GM12878 (cell line): ENCODE measurements around the gene GKN2. TPM values are rescaled to one million over a fixed set of nuclear protein-coding genes. Genes with fewer than 3 reads are reported as not detected.

Experiments used
- ATAC-seq: fragments of 200-7000 bp; cut with Tn5 transposase; 3 replicates; pipeline ENCODE4 v1.9.1; 2020; ENCODE audit warnings: mild to moderate bottlenecking, moderate library complexity
- BruUV-seq: library from RNA; stranded (reverse); fragments of 400-500 nt; replicated peaks from 2 replicates; lab custom pipeline; 2021; lab: Mats Ljungman, UMichigan
- CTCF ChIA-PET: fragments of 300-600 bp; sonication (Branson Sonifier 250); formaldehyde crosslinking; extraction: SDS; loops from one replicate; lab custom pipeline; 2021; ENCODE audit warnings: inconsistent platforms; lab: Yijun Ruan, JAX
- POLR2A ChIA-PET: fragments of 350-600 bp; formaldehyde crosslinking; extraction: SDS; loops from one replicate; lab custom pipeline; 2021; ENCODE audit warnings: inconsistent platforms; lab: Charles Lee
- RAD21 ChIA-PET: fragments of 300-600 bp; sonication (Branson Sonifier 250); formaldehyde crosslinking; loops from one replicate; lab custom pipeline; 2023; ENCODE audit warnings: antibody characterized with exemption; ENCODE audit not compliant: unreplicated experiment; lab: Charles Lee
- SMC1A ChIA-PET: fragments of 300-600 bp; sonication (Branson Sonifier 250); formaldehyde crosslinking; loops from one replicate; lab custom pipeline; 2023; ENCODE audit not compliant: unreplicated experiment, uncharacterized antibody; lab: Charles Lee
- DNase-seq: peaks from one replicate; pipeline ENCODE4 v3.0.0-alpha.2; 2011; ENCODE audit warnings: low read depth, low spot score
- FAIRE-seq: peaks from 3 replicates; lab custom pipeline; 2011; peaks lifted over from hg19 to GRCh38; lab: Jason Lieb, UNC
- H2AFZ ChIP-seq: 2 replicates; pipeline ENCODE4 v1.6.0; 2011; ENCODE audit warnings: low read depth, low read length, control low read depth; ENCODE audit not compliant: control insufficient read depth
- H3K27ac ChIP-seq: 2 replicates; pipeline ENCODE4 v1.5.1; 2011; ENCODE audit warnings: control low read depth; ENCODE audit not compliant: control insufficient read depth, insufficient read depth
- H3K27me3 ChIP-seq, 2 experiments: replicated peaks in 1 of 2; 2 replicates each; pipeline versions ENCODE4 v1.6.0 to v1.6.1; 2011; ENCODE audit warnings: low read length in 1 of 2; ENCODE audit not compliant: control insufficient read depth in 2 of 2, insufficient read depth in 2 of 2
- H3K36me3 ChIP-seq, 2 experiments: 2 replicates each; pipeline ENCODE4 v1.5.1; 2011; ENCODE audit warnings: low read length in 1 of 2; ENCODE audit not compliant: control insufficient read depth in 2 of 2, insufficient read depth in 2 of 2
- H3K4me1 ChIP-seq: 2 replicates; pipeline ENCODE4 v1.6.1; 2011; ENCODE audit warnings: mild to moderate bottlenecking, low read length, moderate library complexity, mixed read lengths; ENCODE audit not compliant: control insufficient read depth, insufficient read depth
- H3K4me2 ChIP-seq: 2 replicates; pipeline ENCODE4 v1.6.0; 2011; ENCODE audit warnings: control low read depth; ENCODE audit not compliant: control insufficient read depth, insufficient read depth
- H3K4me3 ChIP-seq: fragments of 200-600 bp; sonication (generic); 2 replicates; pipeline ENCODE4 v1.5.1; 2016
- H3K79me2 ChIP-seq: 2 replicates; pipeline ENCODE4 v1.6.0; 2011; ENCODE audit warnings: low read length; ENCODE audit not compliant: control insufficient read depth, insufficient read depth
- H3K9ac ChIP-seq: 2 replicates; pipeline ENCODE4 v1.8.0; 2011; ENCODE audit warnings: low read length, control low read depth, mixed read lengths; ENCODE audit not compliant: control insufficient read depth, insufficient read depth
- H3K9me3 ChIP-seq: replicated peaks from 3 replicates; pipeline ENCODE4 v1.5.1; 2011; ENCODE audit warnings: mild to moderate bottlenecking, low read length; ENCODE audit not compliant: control insufficient read depth, insufficient read depth
- H4K20me1 ChIP-seq: 2 replicates; pipeline ENCODE4 v1.6.0; 2011; ENCODE audit not compliant: control insufficient read depth, insufficient read depth
- BHLHE40 ChIP-seq, 2 experiments: fragments of 450-650 bp in 1 of 2; IDR thresholded peaks; 2 replicates each; pipeline ENCODE4 v1.6.1; 2011 to 2017; ENCODE audit warnings: low read depth in 2 of 2, borderline replicate concordance in 1 of 2, improper control_type of control experiment in 1 of 2, low read length in 1 of 2, mild to moderate bottlenecking in 1 of 2
- GABPA ChIP-seq: IDR thresholded peaks from 2 replicates; pipeline ENCODE4 v1.6.1; 2014; ENCODE audit warnings: antibody characterized with exemption, low read depth, mild to moderate bottlenecking, inconsistent platforms
- MYB ChIP-seq: fragments of 150-350 bp; IDR thresholded peaks from 2 replicates; pipeline ENCODE4 v1.6.1; 2014; ENCODE audit warnings: mild to moderate bottlenecking, low read depth, low read length, borderline replicate concordance
- NR2C2 ChIP-seq: IDR thresholded peaks from 2 replicates; pipeline ENCODE4 v1.6.1; 2011; ENCODE audit warnings: borderline replicate concordance, low read depth; ENCODE audit not compliant: control insufficient read depth, insufficient read length
- NRF1 ChIP-seq: conservative IDR thresholded peaks from 2 replicates; pipeline ENCODE4 v1.6.1; 2011; ENCODE audit warnings: mild to moderate bottlenecking, low read depth, low read length, improper control_type of control experiment
- RAD21 ChIP-seq: IDR thresholded peaks from 2 replicates; pipeline ENCODE4 v1.6.1; 2011; ENCODE audit warnings: mild to moderate bottlenecking, low read depth, low read length, moderate library complexity; ENCODE audit not compliant: insufficient read depth
- RCOR1 ChIP-seq: conservative IDR thresholded peaks from 2 replicates; pipeline ENCODE4 v1.6.1; 2012; ENCODE audit warnings: low read depth, low read length, improper control_type of control experiment
- TBL1XR1 ChIP-seq: IDR thresholded peaks from 2 replicates; pipeline ENCODE4 v1.6.1; 2012; ENCODE audit warnings: low read depth, low read length, improper control_type of control experiment
- WGBS: methylation state at CpG from one replicate; pipeline ENCODE4 v1.1.6; 2016; ENCODE audit warnings: low lambda C conversion rate; ENCODE audit not compliant: insufficient replicate concordance, insufficient coverage; ENCODE audit errors: missing lambda C conversion rate; 5-methylcytosine and 5-hydroxymethylcytosine counted together
- in situ Hi-C: fragments of 300-500 bp; cut with MboI; formaldehyde crosslinking; loops from 9 replicates; pipeline ENCODE4 v1.14.3; 2018; ENCODE audit warnings: mixed read lengths
- intact Hi-C: fragments of 100-400 bp; cut with micrococcal nuclease; formaldehyde crosslinking; loops from one replicate; pipeline ENCODE4 v1.14.2; 2022; ENCODE audit not compliant: unreplicated experiment
- polyA plus RNA-seq, 11 experiments: library from polyadenylated mRNA; depleted of rRNA in 4 of 11; unstranded in 6 of 11; stranded (reverse) in 5 of 11; fragments of >200 nt; fragmentation: Nextera tagmentation in 4 of 11; fragmentation: Illumina TruSeq in 1 of 11; extraction: Ambion mirVana in 4 of 11; extraction: Trizol in 1 of 11; gene quantifications; 1 replicate in 1 of 11; 2 replicates in 10 of 11; pipeline versions ENCODE4 v1.2.1 to v1.2.3, GENCODE V29; 2011 to 2016; ENCODE audit warnings: inconsistent platforms in 2 of 11, missing spikeins in 2 of 11, low read depth in 1 of 11
- total RNA-seq, 4 experiments: library from RNA; depleted of rRNA in 3 of 4; stranded (reverse); fragments of >200 nt in 3 of 4; fragmentation: Illumina TruSeq in 1 of 4; extraction: Trizol in 1 of 4; gene quantifications; 2 replicates each; pipeline versions ENCODE4 v1.2.1 to v1.2.3, GENCODE V29; 2013 to 2021
- TF ChIP-seq, protein P1 (sequence below): IDR thresholded peaks from 2 replicates; pipeline ENCODE4 v1.6.1; 2012; ENCODE audit warnings: low read depth, low read length, improper control_type of control experiment
- TF ChIP-seq, protein P2 (sequence below): IDR thresholded peaks from 2 replicates; pipeline ENCODE4 v1.6.1; 2012; ENCODE audit warnings: improper control_type of control experiment, low read depth, low read length; ENCODE audit not compliant: insufficient replicate concordance
- TF ChIP-seq, protein P3 (sequence below): IDR thresholded peaks from 2 replicates; pipeline ENCODE4 v1.6.1; 2011; ENCODE audit warnings: low read depth, low read length, improper control_type of control experiment, borderline replicate concordance
- TF ChIP-seq, protein P4 (sequence below), 3 experiments: IDR thresholded peaks in 2 of 3; conservative IDR thresholded peaks in 1 of 3; 2 replicates each; pipeline ENCODE4 v1.5.1; 2011; ENCODE audit warnings: low read depth in 3 of 3, low read length in 3 of 3, mild to moderate bottlenecking in 3 of 3, control low read depth in 2 of 3, moderate library complexity in 2 of 3, inconsistent platforms in 1 of 3, mixed read lengths in 1 of 3; ENCODE audit not compliant: control insufficient read depth in 2 of 3, insufficient read depth in 1 of 3; ENCODE audit errors: extremely low read depth in 1 of 3

The GKN2 gene
- total and polyA plus RNA-seq, 10 of the 15 experiments (the other 5 are each of a cell fraction or from before 2014, with no cell fraction given), result not detected

- TF ChIP-seq, protein P1, sequence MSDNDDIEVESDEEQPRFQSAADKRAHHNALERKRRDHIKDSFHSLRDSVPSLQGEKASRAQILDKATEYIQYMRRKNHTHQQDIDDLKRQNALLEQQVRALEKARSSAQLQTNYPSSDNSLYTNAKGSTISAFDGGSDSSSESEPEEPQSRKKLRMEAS, result no peak
- no peak for TF ChIP-seq NRF1
- TF ChIP-seq, all 136 proteins: peak for 0
Observed at GRCh38 chr2:68901561-68901960, 51.1 kb downstream of the GKN2 start (continued).

DNA sequence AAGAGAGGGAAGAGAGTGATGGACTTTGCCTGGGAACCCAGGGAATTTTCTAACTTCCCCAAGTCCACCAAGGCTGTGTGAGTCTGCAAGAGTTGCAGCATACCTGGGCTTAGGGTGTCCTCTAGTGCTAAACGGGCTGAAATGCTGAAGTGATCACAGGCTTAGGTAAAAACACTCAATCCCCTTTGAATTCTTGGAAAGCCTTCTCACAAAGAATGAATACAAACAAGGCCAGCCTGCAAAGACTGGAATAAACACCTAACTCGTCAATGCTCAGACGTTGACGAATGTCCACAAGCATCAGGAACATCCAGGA is 51.5 kb downstream of the GKN2 start:
- peak; percentile 59 for FAIRE-seq
- no TSS peak for BruUV-seq
- TF ChIP-seq RAD21, result peak; percentile 36; the same call in 1 of the 2 replicates
- TF ChIP-seq, protein P2, sequence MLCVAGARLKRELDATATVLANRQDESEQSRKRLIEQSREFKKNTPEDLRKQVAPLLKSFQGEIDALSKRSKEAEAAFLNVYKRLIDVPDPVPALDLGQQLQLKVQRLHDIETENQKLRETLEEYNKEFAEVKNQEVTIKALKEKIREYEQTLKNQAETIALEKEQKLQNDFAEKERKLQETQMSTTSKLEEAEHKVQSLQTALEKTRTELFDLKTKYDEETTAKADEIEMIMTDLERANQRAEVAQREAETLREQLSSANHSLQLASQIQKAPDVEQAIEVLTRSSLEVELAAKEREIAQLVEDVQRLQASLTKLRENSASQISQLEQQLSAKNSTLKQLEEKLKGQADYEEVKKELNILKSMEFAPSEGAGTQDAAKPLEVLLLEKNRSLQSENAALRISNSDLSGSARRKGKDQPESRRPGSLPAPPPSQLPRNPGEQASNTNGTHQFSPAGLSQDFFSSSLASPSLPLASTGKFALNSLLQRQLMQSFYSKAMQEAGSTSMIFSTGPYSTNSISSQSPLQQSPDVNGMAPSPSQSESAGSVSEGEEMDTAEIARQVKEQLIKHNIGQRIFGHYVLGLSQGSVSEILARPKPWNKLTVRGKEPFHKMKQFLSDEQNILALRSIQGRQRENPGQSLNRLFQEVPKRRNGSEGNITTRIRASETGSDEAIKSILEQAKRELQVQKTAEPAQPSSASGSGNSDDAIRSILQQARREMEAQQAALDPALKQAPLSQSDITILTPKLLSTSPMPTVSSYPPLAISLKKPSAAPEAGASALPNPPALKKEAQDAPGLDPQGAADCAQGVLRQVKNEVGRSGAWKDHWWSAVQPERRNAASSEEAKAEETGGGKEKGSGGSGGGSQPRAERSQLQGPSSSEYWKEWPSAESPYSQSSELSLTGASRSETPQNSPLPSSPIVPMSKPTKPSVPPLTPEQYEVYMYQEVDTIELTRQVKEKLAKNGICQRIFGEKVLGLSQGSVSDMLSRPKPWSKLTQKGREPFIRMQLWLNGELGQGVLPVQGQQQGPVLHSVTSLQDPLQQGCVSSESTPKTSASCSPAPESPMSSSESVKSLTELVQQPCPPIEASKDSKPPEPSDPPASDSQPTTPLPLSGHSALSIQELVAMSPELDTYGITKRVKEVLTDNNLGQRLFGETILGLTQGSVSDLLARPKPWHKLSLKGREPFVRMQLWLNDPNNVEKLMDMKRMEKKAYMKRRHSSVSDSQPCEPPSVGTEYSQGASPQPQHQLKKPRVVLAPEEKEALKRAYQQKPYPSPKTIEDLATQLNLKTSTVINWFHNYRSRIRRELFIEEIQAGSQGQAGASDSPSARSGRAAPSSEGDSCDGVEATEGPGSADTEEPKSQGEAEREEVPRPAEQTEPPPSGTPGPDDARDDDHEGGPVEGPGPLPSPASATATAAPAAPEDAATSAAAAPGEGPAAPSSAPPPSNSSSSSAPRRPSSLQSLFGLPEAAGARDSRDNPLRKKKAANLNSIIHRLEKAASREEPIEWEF, result no peak
- no peak for TF ChIP-seq BHLHE40 (IDR thresholded peaks at IDR 0.05; ENCODE audit: borderline replicate concordance in 1 of 2, low read depth in 2 of 2, low read length in 1 of 2)
- TF ChIP-seq TBL1XR1, result no peak
- no peak for TF ChIP-seq GABPA
- TF ChIP-seq, protein P3, sequence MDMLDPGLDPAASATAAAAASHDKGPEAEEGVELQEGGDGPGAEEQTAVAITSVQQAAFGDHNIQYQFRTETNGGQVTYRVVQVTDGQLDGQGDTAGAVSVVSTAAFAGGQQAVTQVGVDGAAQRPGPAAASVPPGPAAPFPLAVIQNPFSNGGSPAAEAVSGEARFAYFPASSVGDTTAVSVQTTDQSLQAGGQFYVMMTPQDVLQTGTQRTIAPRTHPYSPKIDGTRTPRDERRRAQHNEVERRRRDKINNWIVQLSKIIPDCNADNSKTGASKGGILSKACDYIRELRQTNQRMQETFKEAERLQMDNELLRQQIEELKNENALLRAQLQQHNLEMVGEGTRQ, result no peak
- no peak for TF ChIP-seq MYB
- TF ChIP-seq RCOR1, result no peak
- no peak for TF ChIP-seq NR2C2
- TF ChIP-seq, protein P4, sequence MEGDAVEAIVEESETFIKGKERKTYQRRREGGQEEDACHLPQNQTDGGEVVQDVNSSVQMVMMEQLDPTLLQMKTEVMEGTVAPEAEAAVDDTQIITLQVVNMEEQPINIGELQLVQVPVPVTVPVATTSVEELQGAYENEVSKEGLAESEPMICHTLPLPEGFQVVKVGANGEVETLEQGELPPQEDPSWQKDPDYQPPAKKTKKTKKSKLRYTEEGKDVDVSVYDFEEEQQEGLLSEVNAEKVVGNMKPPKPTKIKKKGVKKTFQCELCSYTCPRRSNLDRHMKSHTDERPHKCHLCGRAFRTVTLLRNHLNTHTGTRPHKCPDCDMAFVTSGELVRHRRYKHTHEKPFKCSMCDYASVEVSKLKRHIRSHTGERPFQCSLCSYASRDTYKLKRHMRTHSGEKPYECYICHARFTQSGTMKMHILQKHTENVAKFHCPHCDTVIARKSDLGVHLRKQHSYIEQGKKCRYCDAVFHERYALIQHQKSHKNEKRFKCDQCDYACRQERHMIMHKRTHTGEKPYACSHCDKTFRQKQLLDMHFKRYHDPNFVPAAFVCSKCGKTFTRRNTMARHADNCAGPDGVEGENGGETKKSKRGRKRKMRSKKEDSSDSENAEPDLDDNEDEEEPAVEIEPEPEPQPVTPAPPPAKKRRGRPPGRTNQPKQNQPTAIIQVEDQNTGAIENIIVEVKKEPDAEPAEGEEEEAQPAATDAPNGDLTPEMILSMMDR (IDR thresholded peaks at IDR 0.05 in 2 of 3, conservative IDR thresholded peaks at IDR 0.05 in 1 of 3; ENCODE audit: control insufficient read depth in 2 of 3, extremely low read depth in 1 of 3, insufficient read depth in 1 of 3, low read depth in 3 of 3, low read length in 3 of 3), result peak in 2 of 3 experiments; percentile 10 to 40; a peak in 2 of 6 replicates

More for the DNA sequence above, 51.5 kb downstream of the GKN2 start:
- no peak overlapping the region for H3K9ac ChIP-seq
- no peaks in the 10 kb centered on the region for H3K36me3 ChIP-seq
- ChIA-PET RAD21 (no interaction called here), CTCF (interaction anchor here (1.8 kb wide), 1 partner anchor 9 kb away, joined by 4 read pairs; no protein-coding TSS in a partner anchor), POLR2A (no interaction called here), SMC1A (interaction anchor here (1.2 kb wide), 1 partner anchor 21 kb away, joined by 3 read pairs; no protein-coding TSS in a partner anchor)
- no peak for DNase-seq
- no peaks in the 10 kb centered on the region for H3K4me1 ChIP-seq
- no peak overlapping the region for H2AFZ ChIP-seq
- H3K79me2 ChIP-seq, result no peaks in the 10 kb centered on the region
- ATAC-seq, result no peak
- peaks cover 0 to 2% of the 10 kb centered on the region in 2 experiments; a peak in 2 of 4 replicates for H3K27me3 ChIP-seq
- H3K27ac ChIP-seq, result no peak overlapping the region
- H3K9me3 ChIP-seq, result peaks cover 3% of the 10 kb centered on the region; the same call in 1 of the 3 replicates
- no peak overlapping the region for H3K4me2 ChIP-seq
- H3K4me3 ChIP-seq, result no peak overlapping the region
- intact Hi-C loops (no loop called here), in situ Hi-C loops (no loop called here)
- H4K20me1 ChIP-seq, result no peaks in the 10 kb centered on the region
- 32% methylated on average over 4 of the region's 4 CpGs for WGBS
